Keratinocyte (primary cell): Measurements from ENCODE around the gene CA14. TPM values are rescaled to one million over a fixed set of nuclear protein-coding genes. Genes with fewer than 3 reads are reported as not detected.

Source experiments
- DNase-seq: peaks from one replicate; pipeline ENCODE4 v3.0.0-alpha.2; 2011; ENCODE audit warnings: low read depth, missing footprints, low spot score
- FAIRE-seq: peaks from 2 replicates; lab custom pipeline; 2011; peaks lifted over from hg19 to GRCh38; lab: Jason Lieb, UNC
- H2AFZ ChIP-seq: 2 replicates; pipeline ENCODE4 v1.6.0; 2012; ENCODE audit warnings: low read length, control low read depth, inconsistent platforms; ENCODE audit not compliant: control insufficient read depth
- H3K27ac ChIP-seq: 2 replicates; pipeline ENCODE4 v1.5.1; 2011; ENCODE audit warnings: low read length; ENCODE audit not compliant: control insufficient read depth, insufficient read depth
- H3K27me3 ChIP-seq: 3 replicates; pipeline ENCODE4 v1.6.0; 2011; ENCODE audit warnings: low read length; ENCODE audit not compliant: control insufficient read depth, insufficient read depth; ENCODE audit errors: extremely low read depth
- H3K36me3 ChIP-seq, 2 experiments: 2 replicates in 1 of 2; 3 replicates in 1 of 2; pipeline ENCODE4 v1.5.1; 2011; ENCODE audit warnings: low read length in 2 of 2, mild to moderate bottlenecking in 1 of 2; ENCODE audit not compliant: control insufficient read depth in 2 of 2, insufficient read depth in 2 of 2; ENCODE audit errors: extremely low read depth in 1 of 2
- H3K4me1 ChIP-seq: 3 replicates; pipeline ENCODE4 v1.5.1; 2011; ENCODE audit warnings: low read length; ENCODE audit not compliant: control insufficient read depth, insufficient read depth; ENCODE audit errors: extremely low read depth
- H3K4me2 ChIP-seq: 3 replicates; pipeline ENCODE4 v1.6.0; 2011; ENCODE audit warnings: low read depth, low read length; ENCODE audit not compliant: control insufficient read depth, insufficient read depth; ENCODE audit errors: extremely low read depth
- H3K4me3 ChIP-seq, 3 experiments: fragments of 200-600 bp in 1 of 3; sonication (generic) in 1 of 3; 2 replicates in 2 of 3; 3 replicates in 1 of 3; pipeline ENCODE4 v1.5.1; 2011 to 2016; ENCODE audit warnings: low read length in 3 of 3, mild to moderate bottlenecking in 3 of 3, control low read depth in 2 of 3, inconsistent platforms in 1 of 3, low read depth in 1 of 3, mixed read lengths in 1 of 3, mixed run types in 1 of 3, moderate library complexity in 1 of 3; ENCODE audit not compliant: control insufficient read depth in 2 of 3, insufficient read depth in 2 of 3; ENCODE audit errors: extremely low read depth in 1 of 3
- H3K79me2 ChIP-seq: 2 replicates; pipeline ENCODE4 v1.6.0; 2012; ENCODE audit warnings: low read length; ENCODE audit not compliant: control insufficient read depth, insufficient read depth
- H3K9ac ChIP-seq: 3 replicates; pipeline ENCODE4 v1.6.0; 2011; ENCODE audit warnings: low read length; ENCODE audit not compliant: control insufficient read depth, insufficient read depth; ENCODE audit errors: extremely low read depth
- H3K9me1 ChIP-seq: 3 replicates; pipeline ENCODE4 v1.6.0; 2011; ENCODE audit warnings: low read length; ENCODE audit not compliant: control insufficient read depth, insufficient read depth; ENCODE audit errors: extremely low read depth
- H3K9me3 ChIP-seq: 2 replicates; pipeline ENCODE4 v1.5.1; 2012; ENCODE audit warnings: low read depth, low read length; ENCODE audit not compliant: control insufficient read depth
- H4K20me1 ChIP-seq: 3 replicates; pipeline ENCODE4 v1.6.0; 2011; ENCODE audit warnings: low read length; ENCODE audit not compliant: control insufficient read depth, insufficient read depth; ENCODE audit errors: extremely low read depth
- CTCF ChIP-seq, 3 experiments: IDR thresholded peaks in 1 of 3; conservative IDR thresholded peaks in 1 of 3; optimal IDR thresholded peaks in 1 of 3; 2 replicates in 2 of 3; 3 replicates in 1 of 3; pipeline versions ENCODE3 to v1.5.1; 2011; ENCODE audit warnings: low read length in 3 of 3, mild to moderate bottlenecking in 3 of 3, moderate library complexity in 2 of 3, control low read depth in 1 of 3, inconsistent platforms in 1 of 3; ENCODE audit not compliant: insufficient read depth in 2 of 3; ENCODE audit errors: extremely low read depth in 1 of 3
- EZH2 ChIP-seq: IDR thresholded peaks from one replicate; pipeline ENCODE4 v1.6.1; 2012; ENCODE audit warnings: inconsistent platforms, mild to moderate bottlenecking, low read length, moderate library complexity
- dilution Hi-C: fragments of 300-500 bp; cut with MboI; formaldehyde crosslinking; loops from one replicate; pipeline ENCODE4 v1.7.0; 2020; ENCODE audit warnings: low sequenced_read_pairs; ENCODE audit not compliant: extremely low pct_ligation_motif_present
- polyA plus RNA-seq, 5 experiments: library from polyadenylated mRNA; depleted of rRNA in 3 of 5; stranded (reverse) in 3 of 5; stranded (forward) in 1 of 5; unstranded in 1 of 5; fragments of >200 nt; gene quantifications; 1 replicate in 1 of 5; 2 replicates in 3 of 5; 3 replicates in 1 of 5; pipeline versions ENCODE4 v1.2.1 to v1.2.3, GENCODE V29; 2011 to 2012; ENCODE audit warnings: missing spikeins in 2 of 5, low read depth in 1 of 5, low replicate concordance in 1 of 5
- small RNA-seq, 3 experiments: library from RNA; depleted of rRNA; stranded (forward); fragments of <200 nt; gene quantifications; one replicate each; pipeline ENCODE3, GENCODE V24; 2012; ENCODE audit warnings: low read depth in 3 of 3, low replicate concordance in 1 of 3; ENCODE audit not compliant: insufficient read length in 3 of 3

The CA14 gene
- polyA plus RNA-seq, 1 donor (not counting 4 experiments of a cell fraction or from before 2014, with no cell fraction given) = 0.24 TPM

GRCh38 chr1:150309758-150310508 lies 52.4 kb downstream of the CA14 start:
- FAIRE-seq (no peak), DNase-seq (no peak)
- H3K79me2 ChIP-seq = no peaks in the 10 kb centered on the region
- H3K9me1 ChIP-seq = no peaks in the 10 kb centered on the region
- H4K20me1 ChIP-seq = no peaks in the 10 kb centered on the region
- H3K27ac ChIP-seq = no peak overlapping the region
- no peaks in the 10 kb centered on the region for H3K4me1 ChIP-seq
- H3K9me3 ChIP-seq = no peaks in the 10 kb centered on the region
- H3K36me3 ChIP-seq = peaks cover 3 to 9% of the 10 kb centered on the region in 2 experiments
- dilution Hi-C loops = no loop called here
- H2AFZ ChIP-seq = no peak overlapping the region
- no peak for TF ChIP-seq EZH2
- no peak for TF ChIP-seq CTCF (optimal IDR thresholded peaks at IDR 0.05 in 1 of 3, IDR thresholded peaks at IDR 0.05 in 1 of 3, conservative IDR thresholded peaks at IDR 0.05 in 1 of 3; ENCODE audit: extremely low read depth in 1 of 3, insufficient read depth in 2 of 3, low read length in 3 of 3)
- no peak overlapping the region for H3K9ac ChIP-seq
- H3K27me3 ChIP-seq = no peaks in the 10 kb centered on the region
- no peak overlapping the region for H3K4me3 ChIP-seq
- H3K4me2 ChIP-seq = no peak overlapping the region

GRCh38 chr1:150311762-150312161 lies 54.2 kb downstream of the CA14 start:
- H2AFZ ChIP-seq = no peak overlapping the region
- H3K79me2 ChIP-seq = no peaks in the 10 kb centered on the region
- H3K9me1 ChIP-seq = no peaks in the 10 kb centered on the region
- peaks cover 2 to 4% of the 10 kb centered on the region in 2 experiments for H3K36me3 ChIP-seq
- H3K27me3 ChIP-seq = no peaks in the 10 kb centered on the region
- dilution Hi-C loops = no loop called here
- FAIRE-seq = no peak
- H3K4me1 ChIP-seq = no peaks in the 10 kb centered on the region
- TF ChIP-seq EZH2 (no peak), CTCF (optimal IDR thresholded peaks at IDR 0.05 in 1 of 3, IDR thresholded peaks at IDR 0.05 in 1 of 3, conservative IDR thresholded peaks at IDR 0.05 in 1 of 3; ENCODE audit: extremely low read depth in 1 of 3, insufficient read depth in 2 of 3, low read length in 3 of 3) (no peak)
- H3K27ac ChIP-seq = no peak overlapping the region
- no peak overlapping the region for H3K4me2 ChIP-seq
- DNase-seq = no peak
- H4K20me1 ChIP-seq = no peaks in the 10 kb centered on the region
- H3K9me3 ChIP-seq = no peaks in the 10 kb centered on the region
- no peak overlapping the region for H3K4me3 ChIP-seq
- no peak overlapping the region for H3K9ac ChIP-seq

Small RNAs within 50 kb of the gene (small RNA-seq; reads per million reads assigned to genes)
- gene RN7SL480P (0 reads per million in 3 experiments), gene RNU2-17P (0.25 to 6.2 (median 0.67) reads per million in 3 experiments)

Other genes with a start within 250 kb of the CA14 start
- 6.5 to 8.9 TPM (median 8.7 TPM) in 3 replicates for gene OTUD7B, start 247.0 kb upstream of the CA14 start, polyA plus RNA-seq
- 24.5 to 40.0 TPM (median 34.3 TPM) in 3 replicates for gene VPS45, start 190.0 kb upstream of the CA14 start, polyA plus RNA-seq
- gene PLEKHO1, start 107.9 kb upstream of the CA14 start, polyA plus RNA-seq = 2.2 to 3.3 TPM (median 2.7 TPM) in 3 replicates
- gene ANP32E, start 21.7 kb upstream of the CA14 start, polyA plus RNA-seq = 6.1 to 18.9 TPM (median 9.2 TPM) in 3 replicates
- 149 to 174 TPM (median 151 TPM) in 3 replicates for gene APH1A, start 11.2 kb downstream of the CA14 start, polyA plus RNA-seq
- gene C1orf54, start 15.0 kb downstream of the CA14 start, polyA plus RNA-seq = 0.94 to 2.0 TPM (median 1.4 TPM) in 3 replicates
- 14.5 to 15.6 TPM (median 15.0 TPM) in 3 replicates for gene CIART, start 24.8 kb downstream of the CA14 start, polyA plus RNA-seq
- gene MRPS21, start 36.1 kb downstream of the CA14 start, polyA plus RNA-seq = 82.5 to 159 TPM (median 149 TPM) in 3 replicates
- gene PRPF3, start 63.8 kb downstream of the CA14 start, polyA plus RNA-seq = 26.6 to 37.1 TPM (median 28.9 TPM) in 3 replicates
- gene RPRD2, start 106.4 kb downstream of the CA14 start, polyA plus RNA-seq = 7.0 to 13.5 TPM (median 9.1 TPM) in 3 replicates
- gene TARS2, start 229.6 kb downstream of the CA14 start, polyA plus RNA-seq = 26.6 to 37.5 TPM (median 28.4 TPM) in 3 replicates